Globus pallidus (tissue), 1 donor: ENCODE results near the gene LARP6.

Source experiments
- DNase-seq: peaks from one replicate; pipeline ENCODE4 v3.0.0-alpha.2; 2015; ENCODE audit warnings: low spot score

LARP6 gene

GRCh38 chr15:70794596-70795310 lies 59.2 kb downstream of the LARP6 start:
- no peak for DNase-seq

- no peak for DNase-seq
Observed at GRCh38 chr15:70793694-70794093, 60.3 kb downstream of the LARP6 start.

GRCh38 chr15:70792171-70792573 lies 61.8 kb downstream of the LARP6 start:
- DNase-seq: no peak

- no peak for DNase-seq
Observed at GRCh38 chr15:70791259-70791658, 62.7 kb downstream of the LARP6 start.

GRCh38 chr15:70789213-70789612 lies 64.7 kb downstream of the LARP6 start:
- no peak for DNase-seq

- DNase-seq: no peak
Observed at GRCh38 chr15:70788114-70789049, 65.6 kb downstream of the LARP6 start.

GRCh38 chr15:70786996-70787395 lies 67.0 kb downstream of the LARP6 start:
- no peak for DNase-seq

- no peak for DNase-seq
Observed at GRCh38 chr15:70783610-70784022, 70.3 kb downstream of the LARP6 start.

- DNase-seq: no peak
Observed at GRCh38 chr15:70783041-70783440, 70.9 kb downstream of the LARP6 start.

GRCh38 chr15:70781236-70781635 lies 72.7 kb downstream of the LARP6 start:
- no peak for DNase-seq
